ENCODE data around the gene REV3L.
"Not testable (repeated sequence)": the region's sequence is repeated elsewhere in the genome, so short reads cannot be mapped to it uniquely, and the experiment has no call there.

REV3L gene

DNA sequence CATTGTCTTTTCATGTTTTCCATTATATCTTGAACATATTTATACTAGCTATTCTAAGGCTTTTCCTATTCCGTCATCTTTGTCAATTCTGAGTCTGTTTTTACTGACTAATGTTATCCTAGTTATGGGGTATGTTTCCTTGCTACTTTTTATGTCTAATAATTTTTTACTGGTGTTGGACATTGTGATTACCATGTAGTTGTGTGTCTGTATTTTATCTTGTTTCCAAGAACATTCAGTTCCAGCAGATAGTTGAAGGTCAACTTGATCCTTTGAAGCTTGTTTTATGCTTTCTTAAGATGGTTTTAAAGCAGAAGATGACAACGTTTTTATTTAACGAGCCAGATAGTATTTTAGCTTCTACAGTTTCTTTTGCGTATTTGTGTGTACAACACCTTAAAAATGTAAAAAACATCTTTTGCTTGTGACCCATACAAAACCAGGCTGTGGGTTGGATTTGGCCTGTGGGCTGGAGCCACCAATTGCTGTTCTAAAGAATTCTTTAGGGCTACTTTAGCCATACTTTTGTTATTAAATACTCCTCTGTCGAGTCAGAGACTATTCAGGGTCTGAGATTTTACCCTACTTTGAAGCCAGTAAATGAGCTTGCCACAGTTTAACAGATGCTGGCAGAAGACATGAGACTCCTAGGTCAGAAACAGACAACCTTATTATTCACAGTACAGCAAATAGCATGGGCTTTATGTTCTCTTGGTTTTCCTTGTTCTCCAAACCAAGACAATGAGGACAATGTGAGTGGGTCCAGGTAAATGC lies 38.7 kb upstream of the REV3L start:
- ATAC-seq (ENCODE audit: low read depth): no peak
- TF ChIP-seq, protein P1, sequence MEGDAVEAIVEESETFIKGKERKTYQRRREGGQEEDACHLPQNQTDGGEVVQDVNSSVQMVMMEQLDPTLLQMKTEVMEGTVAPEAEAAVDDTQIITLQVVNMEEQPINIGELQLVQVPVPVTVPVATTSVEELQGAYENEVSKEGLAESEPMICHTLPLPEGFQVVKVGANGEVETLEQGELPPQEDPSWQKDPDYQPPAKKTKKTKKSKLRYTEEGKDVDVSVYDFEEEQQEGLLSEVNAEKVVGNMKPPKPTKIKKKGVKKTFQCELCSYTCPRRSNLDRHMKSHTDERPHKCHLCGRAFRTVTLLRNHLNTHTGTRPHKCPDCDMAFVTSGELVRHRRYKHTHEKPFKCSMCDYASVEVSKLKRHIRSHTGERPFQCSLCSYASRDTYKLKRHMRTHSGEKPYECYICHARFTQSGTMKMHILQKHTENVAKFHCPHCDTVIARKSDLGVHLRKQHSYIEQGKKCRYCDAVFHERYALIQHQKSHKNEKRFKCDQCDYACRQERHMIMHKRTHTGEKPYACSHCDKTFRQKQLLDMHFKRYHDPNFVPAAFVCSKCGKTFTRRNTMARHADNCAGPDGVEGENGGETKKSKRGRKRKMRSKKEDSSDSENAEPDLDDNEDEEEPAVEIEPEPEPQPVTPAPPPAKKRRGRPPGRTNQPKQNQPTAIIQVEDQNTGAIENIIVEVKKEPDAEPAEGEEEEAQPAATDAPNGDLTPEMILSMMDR (IDR thresholded peaks at IDR 0.05; ENCODE audit: poor library complexity, severe bottlenecking): no peak
- Histone ChIP-seq H3K27me3 (ENCODE audit: insufficient read depth, poor library complexity, severe bottlenecking) (no peaks in the 10 kb centered on the region), H3K27ac (ENCODE audit: poor library complexity, severe bottlenecking) (no peak overlapping the region), H3K9me3 (ENCODE audit: severe bottlenecking) (no peaks in the 10 kb centered on the region), H3K4me1 (ENCODE audit: insufficient read depth, poor library complexity, severe bottlenecking) (no peaks in the 10 kb centered on the region), H3K36me3 (ENCODE audit: low read depth) (no peaks in the 10 kb centered on the region), H3K4me3 (ENCODE audit: severe bottlenecking) (no peak overlapping the region)
- DNase-seq (ENCODE audit: low spot score): no peak

DNA sequence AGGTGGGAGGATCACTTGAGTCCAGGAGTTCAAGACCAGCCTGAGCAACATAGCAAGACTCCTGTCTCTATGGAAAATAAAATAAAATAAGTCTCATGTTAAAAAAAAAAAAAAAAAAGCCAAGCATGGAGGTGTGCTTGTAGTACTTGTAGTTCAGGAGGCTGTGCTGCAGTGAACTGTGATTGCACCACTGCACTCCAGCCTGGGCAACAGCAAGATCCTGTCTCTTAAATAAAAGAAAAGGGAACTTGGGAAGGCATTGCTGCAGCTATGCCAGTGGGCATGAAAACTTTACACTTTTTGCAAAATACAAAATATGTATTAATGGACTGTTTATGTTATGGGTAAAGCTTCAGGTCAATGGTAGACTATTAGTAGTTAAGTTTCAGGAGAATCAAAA lies 37.5 kb upstream of the REV3L start:
- no peaks in the 10 kb centered on the region for H3K36me3 ChIP-seq (ENCODE audit: low read depth)
- DNase-seq (ENCODE audit: low spot score): no peak
- H3K4me1 ChIP-seq (ENCODE audit: insufficient read depth, poor library complexity, severe bottlenecking): no peaks in the 10 kb centered on the region
- no peak for ATAC-seq (ENCODE audit: low read depth)
- TF ChIP-seq, protein P1 (IDR thresholded peaks at IDR 0.05; ENCODE audit: poor library complexity, severe bottlenecking): no peak
- no peaks in the 10 kb centered on the region for H3K27me3 ChIP-seq (ENCODE audit: insufficient read depth, poor library complexity, severe bottlenecking)
- H3K9me3 ChIP-seq (ENCODE audit: severe bottlenecking): no peaks in the 10 kb centered on the region
- H3K27ac ChIP-seq (ENCODE audit: poor library complexity, severe bottlenecking): no peak overlapping the region
- H3K4me3 ChIP-seq (ENCODE audit: severe bottlenecking): no peak overlapping the region

DNA sequence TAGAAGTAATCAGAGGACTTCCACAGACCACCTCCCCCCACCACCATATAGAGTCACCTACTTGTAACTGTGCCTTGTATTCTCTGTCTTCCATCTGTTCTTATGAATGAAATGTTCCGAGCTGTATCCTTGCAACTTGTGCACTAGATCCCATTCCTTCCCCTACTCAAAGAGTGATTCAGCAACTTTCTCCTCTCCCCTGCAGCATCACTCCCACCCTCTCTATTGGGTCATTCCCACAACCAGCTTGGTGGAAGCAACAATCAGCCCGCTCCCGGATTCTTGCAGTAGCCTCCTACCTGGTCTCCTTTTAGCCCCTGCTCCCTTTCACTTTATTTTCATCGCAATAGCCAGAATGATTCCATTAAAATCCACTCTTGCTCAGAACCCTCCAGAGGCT lies 34.9 kb upstream of the REV3L start:
- Histone ChIP-seq H3K9me3 (ENCODE audit: severe bottlenecking) (no peaks in the 10 kb centered on the region), H3K27ac (ENCODE audit: poor library complexity, severe bottlenecking) (no peak overlapping the region), H3K36me3 (ENCODE audit: low read depth) (no peaks in the 10 kb centered on the region), H3K27me3 (ENCODE audit: insufficient read depth, poor library complexity, severe bottlenecking) (no peaks in the 10 kb centered on the region), H3K4me3 (ENCODE audit: severe bottlenecking) (no peak overlapping the region), H3K4me1 (ENCODE audit: insufficient read depth, poor library complexity, severe bottlenecking) (no peaks in the 10 kb centered on the region)
- ATAC-seq (ENCODE audit: low read depth) (no peak), DNase-seq (ENCODE audit: low spot score) (no peak)
- TF ChIP-seq, protein P1 (IDR thresholded peaks at IDR 0.05; ENCODE audit: poor library complexity, severe bottlenecking): no peak

DNA sequence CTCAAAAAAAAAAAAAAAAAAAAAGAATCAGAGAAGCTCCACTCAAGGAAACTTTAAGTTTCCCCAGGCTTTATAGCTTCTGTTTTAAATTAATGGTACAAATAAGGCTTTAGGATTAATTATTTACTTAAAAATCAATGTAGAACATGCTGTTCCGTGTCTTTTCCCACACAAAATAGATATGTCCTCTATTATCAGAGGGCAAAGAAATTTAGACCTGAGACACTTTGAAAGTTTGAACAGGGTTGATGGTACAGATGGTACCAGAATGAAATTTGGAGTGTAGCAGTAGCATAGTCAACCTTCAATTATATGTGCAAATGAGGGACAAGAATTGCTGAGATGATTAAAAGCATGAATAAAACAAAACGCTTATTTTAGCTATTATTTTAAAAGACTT lies 32.2 kb upstream of the REV3L start:
- ATAC-seq (ENCODE audit: low read depth) (no peak), DNase-seq (ENCODE audit: low spot score) (no peak)
- no peak overlapping the region for H3K27ac ChIP-seq (ENCODE audit: poor library complexity, severe bottlenecking)
- H3K9me3 ChIP-seq (ENCODE audit: severe bottlenecking): no peaks in the 10 kb centered on the region
- H3K4me1 ChIP-seq (ENCODE audit: insufficient read depth, poor library complexity, severe bottlenecking): no peaks in the 10 kb centered on the region
- no peaks in the 10 kb centered on the region for H3K36me3 ChIP-seq (ENCODE audit: low read depth)
- no peak overlapping the region for H3K4me3 ChIP-seq (ENCODE audit: severe bottlenecking)
- TF ChIP-seq, protein P1 (IDR thresholded peaks at IDR 0.05; ENCODE audit: poor library complexity, severe bottlenecking): no peak
- H3K27me3 ChIP-seq (ENCODE audit: insufficient read depth, poor library complexity, severe bottlenecking): no peaks in the 10 kb centered on the region

DNA sequence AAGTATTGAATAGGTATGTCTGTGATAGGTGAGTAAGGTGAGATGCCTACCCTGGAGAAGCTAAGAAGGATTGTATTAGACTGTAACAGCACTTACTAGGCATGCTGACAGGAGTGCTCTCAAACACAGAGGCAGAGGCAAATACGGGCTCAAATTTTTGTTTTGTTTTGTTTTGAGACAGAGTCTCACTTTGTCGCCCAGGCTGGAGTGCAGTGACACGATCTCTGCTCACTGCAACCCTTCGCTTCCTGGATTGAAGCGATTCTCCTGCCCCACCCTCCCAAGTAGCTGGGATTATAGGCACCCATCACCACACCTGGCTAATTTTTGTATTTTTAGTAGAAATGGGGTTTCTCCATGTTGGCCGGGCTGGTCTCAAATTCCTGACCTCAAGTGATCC lies 31.5 kb upstream of the REV3L start:
- not testable (repeated sequence) for H3K4me1 ChIP-seq (ENCODE audit: insufficient read depth, poor library complexity, severe bottlenecking); H3K27ac ChIP-seq (ENCODE audit: poor library complexity, severe bottlenecking); H3K9me3 ChIP-seq (ENCODE audit: severe bottlenecking); H3K27me3 ChIP-seq (ENCODE audit: insufficient read depth, poor library complexity, severe bottlenecking); H3K4me3 ChIP-seq (ENCODE audit: severe bottlenecking); ATAC-seq (ENCODE audit: low read depth); H3K36me3 ChIP-seq (ENCODE audit: low read depth); DNase-seq (ENCODE audit: low spot score)

DNA sequence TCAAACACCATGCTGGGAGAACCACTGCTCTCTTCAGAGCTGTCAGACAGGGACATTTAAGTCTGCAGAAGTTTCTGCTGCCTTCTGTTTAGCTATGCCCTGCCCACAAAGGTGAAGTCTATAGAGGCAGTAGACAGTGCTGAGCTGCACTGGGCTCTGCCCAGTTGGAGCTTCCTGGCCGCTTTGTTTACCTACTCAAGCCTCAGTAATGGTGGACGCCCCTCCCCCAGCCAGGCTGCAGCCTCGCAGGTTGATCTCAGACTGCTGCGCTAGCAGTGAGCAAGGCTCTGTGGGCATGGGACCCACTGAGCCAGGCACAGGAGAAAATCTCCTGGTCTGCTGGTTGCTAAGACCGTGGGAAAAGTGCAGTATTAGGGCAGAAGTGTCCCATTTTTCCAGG lies 24.2 kb upstream of the REV3L start:
- H3K36me3 ChIP-seq (ENCODE audit: low read depth); H3K9me3 ChIP-seq (ENCODE audit: severe bottlenecking); H3K27ac ChIP-seq (ENCODE audit: poor library complexity, severe bottlenecking); DNase-seq (ENCODE audit: low spot score); H3K4me1 ChIP-seq (ENCODE audit: insufficient read depth, poor library complexity, severe bottlenecking); ATAC-seq (ENCODE audit: low read depth); H3K4me3 ChIP-seq (ENCODE audit: severe bottlenecking); H3K27me3 ChIP-seq (ENCODE audit: insufficient read depth, poor library complexity, severe bottlenecking): not testable (repeated sequence)

DNA sequence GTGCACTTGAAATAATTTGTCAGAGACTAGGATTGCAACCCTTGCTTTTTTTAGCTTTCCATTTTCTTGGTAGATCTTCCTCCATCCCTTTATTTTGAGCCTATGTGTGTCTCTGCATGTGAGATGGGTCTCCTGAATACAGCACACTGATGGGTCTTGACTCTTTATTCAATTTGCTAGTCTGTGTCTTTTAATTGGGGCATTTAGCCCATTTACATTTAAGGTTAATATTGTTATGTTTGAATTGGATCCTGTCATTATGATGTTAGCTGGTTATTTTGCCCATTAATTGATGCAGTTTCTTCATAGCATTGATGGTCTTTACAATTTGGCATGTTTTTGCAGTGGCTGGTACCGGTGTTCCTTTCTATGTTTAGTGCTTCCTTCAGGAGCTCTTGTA lies 22.5 kb upstream of the REV3L start:
- not testable (repeated sequence) for H3K4me1 ChIP-seq (ENCODE audit: insufficient read depth, poor library complexity, severe bottlenecking); H3K36me3 ChIP-seq (ENCODE audit: low read depth); H3K9me3 ChIP-seq (ENCODE audit: severe bottlenecking); ATAC-seq (ENCODE audit: low read depth); H3K4me3 ChIP-seq (ENCODE audit: severe bottlenecking); H3K27ac ChIP-seq (ENCODE audit: poor library complexity, severe bottlenecking); DNase-seq (ENCODE audit: low spot score); H3K27me3 ChIP-seq (ENCODE audit: insufficient read depth, poor library complexity, severe bottlenecking)

All from RWPE2 (cell line).